Adrenal gland (tissue), 19 donors: ENCODE results near the gene AGO1. TPM values are rescaled to one million over a fixed set of nuclear protein-coding genes. Genes with fewer than 3 reads are reported as not detected.
A peak's percentile ranks its signal among the peaks of the same experiment; 100 is the strongest.

Experiments
- DNase-seq, 7 donors: peaks; one replicate each; pipeline ENCODE4 v3.0.0-alpha.2; 2019 to 2020
- H3K27ac ChIP-seq, 5 donors: fragments of 200-600 bp; sonication (generic) in 4 of 5; 1 replicate in 3 of 5; 2 replicates in 2 of 5; pipeline versions ENCODE4 v1.5.1 to v1.8.0; 2016 to 2020; ENCODE audit warnings: mild to moderate bottlenecking in 1 of 5
- H3K27me3 ChIP-seq: fragments of 200-600 bp; 2 replicates; pipeline ENCODE4 v1.8.0; 2021
- H3K36me3 ChIP-seq, 2 donors: fragments of 200-600 bp; replicated peaks in 1 of 2; 1 replicate in 1 of 2; 2 replicates in 1 of 2; pipeline versions ENCODE4 v1.5.1 to v1.8.0; 2018 to 2022
- H3K4me1 ChIP-seq, 2 donors: fragments of 200-600 bp; replicated peaks in 1 of 2; 1 replicate in 1 of 2; 2 replicates in 1 of 2; pipeline versions ENCODE4 v1.5.1 to v1.8.0; 2018 to 2021
- H3K4me3 ChIP-seq, 4 donors: fragments of 200-600 bp; sonication (generic) in 3 of 4; one replicate each; pipeline ENCODE4 v1.5.1; 2016 to 2018
- H3K9me3 ChIP-seq, 3 donors: fragments of 200-600 bp; sonication (generic) in 1 of 3; replicated peaks in 1 of 3; 1 replicate in 2 of 3; 2 replicates in 1 of 3; pipeline versions ENCODE4 v1.5.1 to v1.8.0; 2016 to 2021
- POLR2A ChIP-seq, 2 donors: fragments of 450-650 bp; IDR thresholded peaks; one replicate each; pipeline ENCODE4 v1.6.1; 2017; ENCODE audit warnings: antibody characterized with exemption in 2 of 2, mild to moderate bottlenecking in 2 of 2, moderate library complexity in 1 of 2
- WGBS, 4 donors: extraction: QIAGEN DNeasy Blood & Tissue Kit in 2 of 4; methylation state at CpG; one replicate each; pipeline versions ENCODE4 v1.1.5 to v1.1.7; 2013 to 2017; 5-methylcytosine and 5-hydroxymethylcytosine counted together
- intact Hi-C, 2 donors: fragments of 100-400 bp; cut with DNase I; formaldehyde crosslinking; loops; one replicate each; pipeline versions ENCODE4 v1.14.1 to v1.15.0; 2022 to 2023
- long read RNA-seq, 10 donors: library from polyadenylated mRNA in 3 of 10; unstranded in 2 of 10; stranded (forward) in 1 of 10; transcript quantifications; one replicate each; pipeline ENCODE4 v2.0.0 and lab custom pipeline, GENCODE V29; 2021 to 2026
- polyA plus RNA-seq, 3 donors: library from polyadenylated mRNA; stranded (reverse); fragments of 200-250 nt in 2 of 3; fragments of 350-450 nt in 1 of 3; fragmentation: Illumina TruSeq in 1 of 3; extraction: RNeasy Lipid Tissue Mini Kit (QIAGEN cat#74804) in 1 of 3; gene quantifications; one replicate each; pipeline ENCODE4 v1.2.3, GENCODE V29; 2013 to 2014
- total RNA-seq, 9 donors: library from RNA; depleted of rRNA in 4 of 9; stranded (reverse); fragments of >200 nt in 4 of 9; fragments of 120-200 nt in 1 of 9; fragmentation: NEBNext Ultra II Directional in 1 of 9; extraction: Animal tissue kit (Norgen Biotek cat#: 25700) in 1 of 9; gene quantifications; one replicate each; pipeline versions ENCODE4 v1.1.0 to v1.2.4, GENCODE V29; 2013 to 2023
- TF ChIP-seq, protein P1 (sequence below), 6 experiments: fragments of 450-650 bp in 4 of 6; fragments of 200-600 bp in 2 of 6; sonication (generic) in 1 of 6; IDR thresholded peaks; 1 replicate in 5 of 6; 2 replicates in 1 of 6; pipeline versions ENCODE4 v1.5.1 to v1.8.0; 2016 to 2021; ENCODE audit warnings: antibody characterized with exemption in 6 of 6, mild to moderate bottlenecking in 2 of 6, moderate library complexity in 1 of 6
- donor health status: healthy with polysubstance abuse.
- donor health status: Bipolar disorder and iron deficiency.
- donor health status: DM: yes; HTN: yes; CAD: no.
- donor health status: DM: no; HTN: no; CAD: no.
- donor health status: DM: no; HTN: no; CAD: no.
- donor health status: DM: yes; HTN: yes; CAD: no.

Gene AGO1
- 10 to 100 TPM; 17.0 to 51.1 (median 34.0) TPM for total RNA-seq
- 10 to 100 TPM in 1 of 3 donors, 1 to 10 TPM in 2; 4.5 to 20.8 (median 7.5) TPM for polyA plus RNA-seq
- long read RNA-seq, donor 1, full-length matches to known transcripts: 1 of 1 reads
- long read RNA-seq, donor 1, partial matches to known transcripts: 0 of 1 reads
- long read RNA-seq, donor 1, other reads (novel, unspliced or antisense): 0 of 1 reads
- long read RNA-seq, donor 2, full-length matches to known transcripts: 1 of 1 reads
- long read RNA-seq, donor 2, partial matches to known transcripts: 0 of 1 reads
- long read RNA-seq, donor 2, other reads (novel, unspliced or antisense): 0 of 1 reads
- long read RNA-seq, donor 3, full-length matches to known transcripts: 2 of 2 reads
- long read RNA-seq, donor 3, partial matches to known transcripts: 0 of 2 reads
- long read RNA-seq, donor 3, other reads (novel, unspliced or antisense): 0 of 2 reads
- long read RNA-seq, donor 4, partial matches to known transcripts: 0 of 3 reads
- long read RNA-seq, donor 4, other reads (novel, unspliced or antisense): 3 of 3 reads
- long read RNA-seq, donor 5, full-length matches to known transcripts: 3 of 17 reads
- long read RNA-seq, donor 5, partial matches to known transcripts: 1 of 17 reads
- long read RNA-seq, donor 5, other reads (novel, unspliced or antisense): 13 of 17 reads
- long read RNA-seq, donor 6, partial matches to known transcripts: 0 of 3 reads
- long read RNA-seq, donor 6, other reads (novel, unspliced or antisense): 3 of 3 reads
- long read RNA-seq, donor 7, full-length matches to known transcripts: 1 of 1 reads
- long read RNA-seq, donor 7, partial matches to known transcripts: 0 of 1 reads
- long read RNA-seq, donor 7, other reads (novel, unspliced or antisense): 0 of 1 reads
- long read RNA-seq, donor 8, full-length matches to known transcripts: 1 of 1 reads
- long read RNA-seq, donor 8, partial matches to known transcripts: 0 of 1 reads
- long read RNA-seq, donor 8, other reads (novel, unspliced or antisense): 0 of 1 reads
- long read RNA-seq, donor 9: 0 reads
- long read RNA-seq, donor 10, partial matches to known transcripts: 6 of 6 reads
- long read RNA-seq, donor 10, other reads (novel, unspliced or antisense): 0 of 6 reads

DNA sequence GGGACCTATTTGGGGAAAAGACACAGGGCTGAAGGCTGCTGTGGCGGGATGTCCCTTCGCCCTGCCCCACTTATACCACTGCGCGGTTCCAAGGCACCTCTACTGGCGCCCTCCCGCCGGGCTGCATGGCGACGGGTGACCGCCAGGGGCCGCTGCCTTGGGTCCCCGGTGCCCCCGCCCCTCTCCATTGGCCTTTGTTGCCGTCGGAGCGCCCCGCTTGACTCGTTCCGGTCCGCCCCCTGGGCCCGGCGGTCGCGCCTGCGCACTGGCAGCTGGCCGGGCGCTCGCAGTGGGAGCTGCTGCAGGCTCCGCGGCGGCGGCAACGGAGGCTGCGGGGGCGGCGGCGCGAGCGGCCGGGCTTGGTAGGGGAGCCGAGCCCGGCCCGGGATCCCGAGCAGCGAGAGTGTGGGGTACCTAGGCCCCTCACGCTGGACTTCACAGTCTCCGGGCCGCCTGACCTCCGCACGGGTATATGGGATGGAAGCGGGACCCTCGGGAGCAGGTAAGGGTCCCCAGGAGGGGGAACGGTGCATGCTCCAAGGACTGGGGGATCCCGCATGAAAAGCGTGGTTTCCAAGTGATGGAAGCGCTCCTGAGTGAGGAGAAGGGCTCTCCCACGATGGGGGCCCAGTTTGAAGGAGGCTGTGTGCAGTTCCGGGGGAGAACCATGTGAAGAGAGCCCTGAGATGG lies at the start of gene AGO1:
Gene AGO1 (plus strand): TSS at position 265 of the 690 bp plus-strand sequence. CDS start 213 bp downstream, at position 478.
- peak; percentile 95 to 97 (median 95) for DNase-seq
- H3K27ac ChIP-seq: peak within 1 kb of the TSS; percentile 52 to 85 (median 74)
- H3K36me3 ChIP-seq: no peaks in the 10 kb centered on the region
- H3K27me3 ChIP-seq: no peaks in the 10 kb centered on the region
- 0 to 2% (median 1%) methylated on average over 1 to 58 of the region's 58 CpGs for WGBS, 4 donors
- no peaks in the 10 kb centered on the region for H3K9me3 ChIP-seq
- peak; percentile 60 to 87 for TF ChIP-seq POLR2A (IDR thresholded peaks at IDR 0.05)
- TF ChIP-seq, protein P1, sequence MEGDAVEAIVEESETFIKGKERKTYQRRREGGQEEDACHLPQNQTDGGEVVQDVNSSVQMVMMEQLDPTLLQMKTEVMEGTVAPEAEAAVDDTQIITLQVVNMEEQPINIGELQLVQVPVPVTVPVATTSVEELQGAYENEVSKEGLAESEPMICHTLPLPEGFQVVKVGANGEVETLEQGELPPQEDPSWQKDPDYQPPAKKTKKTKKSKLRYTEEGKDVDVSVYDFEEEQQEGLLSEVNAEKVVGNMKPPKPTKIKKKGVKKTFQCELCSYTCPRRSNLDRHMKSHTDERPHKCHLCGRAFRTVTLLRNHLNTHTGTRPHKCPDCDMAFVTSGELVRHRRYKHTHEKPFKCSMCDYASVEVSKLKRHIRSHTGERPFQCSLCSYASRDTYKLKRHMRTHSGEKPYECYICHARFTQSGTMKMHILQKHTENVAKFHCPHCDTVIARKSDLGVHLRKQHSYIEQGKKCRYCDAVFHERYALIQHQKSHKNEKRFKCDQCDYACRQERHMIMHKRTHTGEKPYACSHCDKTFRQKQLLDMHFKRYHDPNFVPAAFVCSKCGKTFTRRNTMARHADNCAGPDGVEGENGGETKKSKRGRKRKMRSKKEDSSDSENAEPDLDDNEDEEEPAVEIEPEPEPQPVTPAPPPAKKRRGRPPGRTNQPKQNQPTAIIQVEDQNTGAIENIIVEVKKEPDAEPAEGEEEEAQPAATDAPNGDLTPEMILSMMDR (IDR thresholded peaks at IDR 0.05): peak; percentile 84 to 98 (median 92)
- intact Hi-C loops: loop anchor here in 1 of 2 donors (10.0 kb wide), 1 partner anchor 202 kb away; the partner anchor contains the start of genes ADPRS and TEKT2
- H3K4me3 ChIP-seq: peak within 1 kb of the TSS; percentile 74 to 97 (median 90)
- H3K4me1 ChIP-seq: peaks cover 0 to 36% of the 10 kb centered on the region in 2 donors

DNA sequence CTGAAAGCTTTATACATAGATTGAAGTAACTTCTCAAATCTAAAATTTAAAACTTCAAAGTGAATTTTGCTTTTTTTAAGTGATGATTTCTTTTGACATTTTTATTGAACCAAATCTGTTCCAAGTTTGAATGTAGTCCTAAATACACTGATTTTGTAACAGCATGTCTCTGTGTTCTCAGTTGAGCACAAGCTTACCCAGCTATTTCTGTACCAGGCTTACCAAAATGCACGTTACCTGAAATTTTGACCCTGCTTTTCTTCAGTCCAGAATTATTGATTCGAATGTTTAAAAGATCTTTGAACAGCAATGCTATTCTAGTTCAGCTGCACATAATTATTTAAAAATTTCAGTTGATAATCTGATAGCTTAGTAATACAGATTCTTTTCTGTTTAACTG lies 49.6 kb upstream of the AGO1 start:
- no peak for DNase-seq
- intact Hi-C loops: no loop called here
- no peak for TF ChIP-seq POLR2A (IDR thresholded peaks at IDR 0.05)
- TF ChIP-seq, protein P1 (IDR thresholded peaks at IDR 0.05): no peak
- Histone ChIP-seq H3K36me3 (peaks cover 0 to 76% of the 10 kb centered on the region in 2 donors), H3K27ac (no peak overlapping the region), H3K4me3 (no peak overlapping the region), H3K27me3 (no peaks in the 10 kb centered on the region), H3K4me1 (no peaks in the 10 kb centered on the region), H3K9me3 (no peaks in the 10 kb centered on the region)
- 84 to 91% (median 90%) methylated on average over 2 of the region's 2 CpGs for WGBS, 4 donors

DNA sequence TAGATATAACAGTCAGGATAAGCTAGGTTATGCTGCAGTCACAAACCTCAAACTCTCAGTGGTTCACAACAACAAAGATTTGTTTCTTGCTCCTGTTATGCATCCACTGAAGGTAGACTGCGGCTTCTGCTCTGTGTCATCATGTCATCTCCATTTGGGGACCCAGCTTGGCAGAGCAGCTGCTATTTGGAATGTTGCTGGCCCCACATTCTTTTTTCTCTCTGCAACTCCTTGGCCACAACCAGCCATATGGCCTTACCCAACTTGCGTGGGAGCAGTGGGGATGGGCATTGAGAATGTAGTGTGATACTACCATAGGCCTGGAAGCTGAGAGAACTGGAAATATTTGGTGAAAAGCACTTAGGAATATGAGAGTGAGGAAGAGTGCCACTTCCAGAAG lies 48.8 kb upstream of the AGO1 start:
- Histone ChIP-seq H3K27ac (no peak overlapping the region), H3K36me3 (peaks cover 0 to 68% of the 10 kb centered on the region in 2 donors), H3K4me1 (no peaks in the 10 kb centered on the region), H3K4me3 (no peak overlapping the region), H3K27me3 (no peaks in the 10 kb centered on the region), H3K9me3 (no peaks in the 10 kb centered on the region)
- intact Hi-C loops: no loop called here
- no peak for TF ChIP-seq POLR2A (IDR thresholded peaks at IDR 0.05)
- TF ChIP-seq, protein P1 (IDR thresholded peaks at IDR 0.05): no peak
- DNase-seq: no peak
- WGBS, 4 donors: 95 to 100% (median 96%) methylated on average over 2 of the region's 2 CpGs
